ENCODE results near the gene ZNF554. TPM values are rescaled to one million over a fixed set of nuclear protein-coding genes. Genes with fewer than 3 reads are reported as not detected.

The ZNF554 gene
- total RNA-seq, 1 experiment from 2014 or later = 5.9 TPM

GRCh38 chr19:2782936-2783780 is 36.5 kb upstream of the ZNF554 start, which contains the start of gene SGTA:
Gene SGTA, minus strand, starts transcription at chr19:2783273. Its CDS starts 14,205 bp downstream, at chr19:2769068.
- Histone ChIP-seq H4K8ac (replicated peaks; ENCODE audit: insufficient read length, low read depth, low read length) (no peak within 1 kb of the TSS), H3T11ph (ENCODE audit: low read length) (no peak within 1 kb of the TSS), H3K27me3 (ENCODE audit: insufficient read depth, low read length) (no peaks in the 10 kb centered on the region), H3K4me1 (ENCODE audit: insufficient read depth, low read length) (no peaks in the 10 kb centered on the region), H3K9ac (ENCODE audit: extremely low read depth, insufficient read length, low read length) (peak within 1 kb of the TSS; percentile 80), H3K23ac (ENCODE audit: insufficient read length, low read depth, low read length) (no peak within 1 kb of the TSS), H3K14ac (ENCODE audit: insufficient read depth, low read length) (peak within 1 kb of the TSS; percentile 57; the same call in 1 of the 2 replicates), H2AFZ (ENCODE audit: low read length) (no peak within 1 kb of the TSS), H3K27ac (ENCODE audit: insufficient read length, low read depth, low read length) (no peak within 1 kb of the TSS), H3K9me3 (ENCODE audit: control insufficient read depth, low read depth, low read length) (no peaks in the 10 kb centered on the region), H3K4me2 (ENCODE audit: insufficient read depth, insufficient read length, low read length) (peak within 1 kb of the TSS; percentile 82), H2BK15ac (ENCODE audit: low read depth, low read length) (no peak within 1 kb of the TSS), H2BK120ac (ENCODE audit: low read depth, low read length, poor library complexity, severe bottlenecking) (no peak within 1 kb of the TSS), H3K56ac (ENCODE audit: insufficient read length, low read depth, low read length) (no peak within 1 kb of the TSS), H2BK5ac (ENCODE audit: insufficient read length, low read length) (no peak within 1 kb of the TSS), H3K79me2 (ENCODE audit: insufficient read depth, low read length) (peaks cover 51% of the 10 kb centered on the region), H2BK20ac (ENCODE audit: low read depth, low read length, poor library complexity, severe bottlenecking) (no peak within 1 kb of the TSS), H3K18ac (ENCODE audit: insufficient read length, low read depth, low read length) (peak within 1 kb of the TSS; percentile 52), H3K79me1 (ENCODE audit: insufficient read depth, low read depth, low read length, poor library complexity, severe bottlenecking) (peaks cover 13% of the 10 kb centered on the region), H4K5ac (ENCODE audit: insufficient read length, low read depth, low read length) (no peak within 1 kb of the TSS), H4K20me1 (ENCODE audit: control insufficient read depth, insufficient read depth, insufficient read length) (no peaks in the 10 kb centered on the region), H2BK12ac (ENCODE audit: insufficient read length, low read depth, low read length) (no peak within 1 kb of the TSS), H4K91ac (ENCODE audit: insufficient read length, low read depth, low read length) (no peak within 1 kb of the TSS), H3K23me2 (ENCODE audit: insufficient read length, low read depth, low read length, poor library complexity, severe bottlenecking) (peaks cover 11% of the 10 kb centered on the region), H2AK5ac (ENCODE audit: insufficient read length, low read length) (no peak within 1 kb of the TSS), H3K4ac (ENCODE audit: low read depth, low read length) (no peak within 1 kb of the TSS)
- Mint-ChIP-seq H3K27ac (peak within 1 kb of the TSS; percentile 65 to 96 (median 95); a peak in 6 of 7 replicates), H3K4me3 (peak within 1 kb of the TSS; percentile 90 to 97), H3K9me3 (peaks cover 0 to 4% of the 10 kb centered on the region in 2 experiments; a peak in 1 of 5 replicates), H3K4me1 (peaks cover 14 to 32% of the 10 kb centered on the region in 2 experiments), H3K36me3 (ENCODE audit: insufficient read depth in 1 of 3, low read depth in 3 of 3) (peaks cover 13 to 36% (median 28%) of the 10 kb centered on the region in 3 experiments), H3K27me3 (ENCODE audit: low read depth) (no peaks in the 10 kb centered on the region; the same call in 1 of the 2 replicates)
- peak; percentile 99 for DNase-seq
- WGBS (ENCODE audit: extremely low coverage, insufficient read length, low lambda C conversion rate) = no CpG with 5 or more reads among the region's 68 CpGs
- peak; percentile 55 for TF ChIP-seq CTCF (conservative IDR thresholded peaks at IDR 0.05)
